Non-pigmented ciliary epithelial cell (primary cell): ENCODE measurements around the gene KAZALD1.

Experiments used
- DNase-seq: peaks from one replicate; pipeline ENCODE4 v3.0.0-alpha.2; 2010; ENCODE audit warnings: low read depth

KAZALD1 gene

DNA sequence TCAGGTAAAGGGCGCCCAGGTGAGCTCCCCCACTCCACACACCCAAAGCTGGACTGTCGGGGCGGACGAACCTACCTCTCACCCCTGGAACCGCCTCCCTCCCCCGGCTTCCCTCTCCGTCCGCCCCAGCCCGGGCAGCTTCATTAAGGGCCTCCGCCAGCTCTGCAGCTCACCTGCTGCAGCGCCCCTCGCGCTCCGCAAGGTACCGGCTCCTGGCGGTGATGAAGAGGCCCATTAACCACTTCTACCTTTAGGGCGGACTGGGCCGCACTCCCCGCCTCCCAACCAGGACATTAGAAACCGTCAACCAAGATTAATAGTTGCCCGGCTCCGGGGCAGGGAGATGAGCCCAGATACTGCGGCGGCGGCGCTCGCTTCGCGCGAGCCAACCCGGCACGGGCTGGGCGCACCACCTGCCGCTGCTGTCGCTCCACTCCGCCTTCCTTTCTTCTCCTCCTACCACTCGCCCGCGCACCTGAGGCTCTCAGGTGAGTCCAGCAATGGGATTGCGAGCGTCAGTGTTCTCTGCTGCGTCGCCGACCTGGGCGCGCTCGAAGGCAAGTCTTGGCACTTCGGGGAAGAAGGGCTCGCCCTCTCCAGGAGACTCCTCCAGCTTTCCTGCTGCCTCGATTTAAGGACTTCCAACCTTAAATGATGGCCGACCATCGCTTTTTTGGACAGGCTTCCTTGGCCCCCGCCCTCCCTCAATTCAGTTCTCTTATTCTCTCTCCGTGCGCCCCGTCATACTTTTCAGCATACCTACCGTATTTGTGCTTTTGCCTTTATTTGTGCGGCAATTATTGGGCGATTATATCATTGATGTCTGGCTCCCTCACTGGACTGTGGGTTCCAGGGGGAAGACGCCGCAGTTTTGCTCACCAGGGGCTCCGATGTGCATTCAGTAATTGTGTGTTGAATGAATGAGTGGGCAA lies 13.6 kb upstream of the KAZALD1 start:
- DNase-seq, result no peak

DNA sequence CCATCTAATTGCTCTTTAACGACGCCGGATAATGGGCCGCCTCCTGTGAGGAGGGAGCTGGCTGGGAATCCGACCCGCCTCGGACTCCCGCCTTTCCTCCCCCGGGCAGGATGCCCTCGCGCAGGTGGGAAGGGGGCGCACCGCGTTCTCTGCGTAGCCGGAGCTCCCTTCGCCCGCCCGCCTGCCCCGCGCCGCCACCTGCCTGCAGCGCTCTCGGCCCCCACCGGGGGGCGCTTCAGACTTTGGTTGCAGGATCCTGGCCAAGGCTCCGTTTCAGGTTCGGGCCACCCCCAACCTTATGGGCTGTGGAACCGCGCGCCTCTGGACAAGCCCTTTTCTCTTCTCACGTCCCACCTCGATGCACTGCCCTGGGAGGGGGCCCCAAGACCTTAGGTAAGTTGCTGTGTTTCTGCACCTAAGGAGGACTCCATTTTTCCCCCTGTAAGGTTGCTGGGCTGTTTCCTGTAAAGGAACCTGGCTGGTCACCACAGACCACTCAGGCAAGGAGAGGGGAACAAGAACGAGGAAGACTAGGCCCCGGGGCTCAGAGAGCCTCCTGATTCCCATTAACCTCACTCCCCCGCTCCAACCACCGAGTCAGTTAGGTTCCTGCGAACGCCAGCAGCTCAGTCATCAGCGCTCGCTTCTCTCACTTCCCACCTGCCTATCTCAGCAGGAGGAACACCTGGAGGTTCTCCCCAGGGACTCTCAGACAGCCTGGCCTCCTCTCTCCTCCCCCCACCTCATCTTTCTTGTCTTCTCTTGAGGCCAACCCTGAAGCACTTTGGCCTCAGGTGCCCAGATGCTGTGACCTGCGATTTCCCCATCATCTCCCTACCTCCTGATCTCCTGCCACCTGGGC lies 11.3 kb upstream of the KAZALD1 start:
- no peak for DNase-seq

DNA sequence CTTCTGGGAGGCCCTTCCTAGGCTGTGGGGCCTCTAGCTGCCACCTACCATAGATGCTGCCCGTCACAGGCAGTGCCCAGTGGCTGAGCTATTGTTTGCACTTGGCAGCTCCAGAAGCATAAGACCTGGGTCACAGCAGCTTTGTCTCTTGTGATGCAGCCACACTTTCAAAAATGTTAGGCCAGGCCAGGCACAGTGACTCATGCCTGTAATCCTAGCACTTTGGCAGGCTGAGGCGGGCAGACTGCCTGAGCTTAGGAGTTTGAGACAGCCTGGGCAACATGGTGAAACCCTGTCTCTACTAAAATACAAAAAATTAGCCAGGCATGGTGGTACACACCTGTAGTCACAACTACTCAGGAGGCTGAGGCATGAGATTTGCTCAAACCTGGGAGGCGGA lies 9.5 kb upstream of the KAZALD1 start:
- DNase-seq, result no peak

DNA sequence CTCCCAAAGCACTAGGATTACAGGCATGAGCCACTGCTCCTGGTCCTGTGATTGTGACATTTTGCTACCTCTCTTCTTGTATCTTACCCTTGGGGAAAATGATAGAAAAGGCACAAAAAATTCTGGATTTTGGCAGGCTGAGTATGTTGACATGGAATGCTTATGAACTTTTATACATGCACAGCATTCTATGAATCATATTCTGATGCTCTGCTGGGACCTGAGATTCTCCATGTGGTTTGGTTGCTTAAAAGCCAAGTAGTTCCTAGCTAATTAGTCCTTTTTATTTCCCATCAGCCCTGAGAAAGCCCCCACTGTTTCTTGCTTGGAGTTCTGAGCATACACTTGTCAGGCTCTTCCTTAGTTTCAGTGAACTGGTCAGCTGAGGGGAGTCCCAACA lies 8.3 kb upstream of the KAZALD1 start:
- no peak for DNase-seq

DNA sequence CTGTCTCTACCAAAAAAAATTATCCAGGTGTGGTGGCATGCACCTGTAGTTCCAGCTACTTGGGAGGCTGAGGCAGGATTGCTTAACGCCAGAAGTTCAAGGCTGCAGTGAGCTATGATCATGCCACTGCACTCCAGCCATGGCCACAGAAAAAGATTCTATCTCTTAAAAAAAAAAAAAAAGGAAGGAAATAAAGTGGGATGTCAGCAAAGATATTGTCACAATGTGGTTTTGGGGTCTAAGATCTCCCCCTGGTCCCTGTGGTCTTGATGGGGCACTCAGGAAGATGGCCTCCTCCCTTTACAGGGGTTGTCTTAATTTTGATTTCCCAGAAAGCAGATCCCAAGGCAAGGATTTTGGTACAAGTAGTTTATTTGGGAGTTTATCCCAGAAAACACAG lies 7.4 kb upstream of the KAZALD1 start:
- DNase-seq, result no peak

DNA sequence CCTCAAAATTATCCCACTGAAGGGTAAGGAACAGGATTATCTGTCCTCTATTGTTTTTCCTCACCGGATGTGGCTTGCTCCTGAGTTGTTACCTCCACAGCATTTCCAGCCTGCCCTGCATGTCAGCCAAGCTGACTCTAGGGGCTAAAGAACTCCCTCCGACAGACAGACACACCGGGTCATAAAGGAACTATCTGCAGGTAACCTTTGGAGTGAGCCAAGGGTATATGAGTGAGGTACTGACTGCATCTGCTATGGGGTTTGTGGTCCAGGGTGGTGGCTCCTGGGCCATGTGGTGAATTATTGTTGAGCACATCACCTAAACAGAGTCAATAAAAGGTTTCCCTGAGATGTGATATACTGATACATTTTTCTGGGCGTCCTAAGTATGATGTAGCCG lies 6.9 kb upstream of the KAZALD1 start:
- no peak for DNase-seq

DNA sequence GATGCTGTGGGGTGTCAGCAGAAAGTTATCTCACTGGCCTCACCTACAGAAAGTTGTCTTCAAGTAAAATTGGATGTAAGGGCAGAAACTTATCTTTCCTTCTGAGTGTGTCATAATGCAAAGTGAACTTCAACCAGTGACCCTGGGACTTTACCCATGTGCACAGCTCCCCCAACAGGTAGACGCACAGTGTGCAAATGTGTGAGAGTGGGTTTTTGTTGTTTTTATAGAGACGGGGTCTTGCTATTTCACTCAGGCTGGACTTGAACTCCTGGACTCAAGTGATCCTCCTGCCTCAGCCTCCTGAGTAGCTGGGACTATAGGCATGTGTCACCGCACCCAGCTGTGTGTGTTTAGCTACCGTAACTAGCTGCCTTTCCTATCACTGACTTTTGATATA lies 6.4 kb upstream of the KAZALD1 start:
- no peak for DNase-seq

DNA sequence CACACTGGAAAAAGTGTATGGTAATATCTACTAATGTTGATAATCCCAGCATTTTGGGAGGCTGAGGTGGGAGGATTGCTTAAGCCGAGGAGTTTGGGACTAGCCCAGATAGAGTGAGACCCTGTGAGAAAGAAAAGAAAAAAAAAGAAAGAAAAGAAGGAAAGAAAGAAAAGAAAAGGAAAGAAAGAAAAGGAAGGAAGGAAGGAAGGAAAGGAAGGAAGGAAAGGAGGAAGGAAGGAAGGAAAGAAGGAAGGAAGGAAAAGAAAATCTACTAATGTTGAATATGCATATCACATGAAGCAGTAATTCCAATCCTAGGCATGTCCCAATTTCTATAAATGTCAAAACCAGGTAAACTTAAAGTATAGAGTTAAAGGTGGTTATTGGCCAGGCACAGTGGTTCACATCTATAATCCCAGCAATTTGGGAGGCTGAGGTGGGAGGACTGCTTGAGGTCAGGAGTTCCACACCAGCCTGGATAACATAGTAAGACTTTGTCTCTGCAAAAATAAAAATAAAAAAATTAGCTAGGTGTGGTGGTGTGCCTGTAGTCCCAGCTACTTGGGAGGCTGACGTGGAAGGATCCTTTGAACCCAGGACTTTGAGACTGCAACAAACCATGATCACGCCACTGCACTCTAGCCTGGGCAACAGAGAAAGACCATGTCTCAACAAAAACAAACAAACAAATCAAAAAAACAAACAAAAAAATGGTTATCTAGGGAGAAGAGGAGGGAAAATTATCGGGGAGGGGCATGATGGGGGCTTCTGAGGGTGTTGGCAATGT lies 5.2 kb upstream of the KAZALD1 start:
- DNase-seq, result no peak

DNA sequence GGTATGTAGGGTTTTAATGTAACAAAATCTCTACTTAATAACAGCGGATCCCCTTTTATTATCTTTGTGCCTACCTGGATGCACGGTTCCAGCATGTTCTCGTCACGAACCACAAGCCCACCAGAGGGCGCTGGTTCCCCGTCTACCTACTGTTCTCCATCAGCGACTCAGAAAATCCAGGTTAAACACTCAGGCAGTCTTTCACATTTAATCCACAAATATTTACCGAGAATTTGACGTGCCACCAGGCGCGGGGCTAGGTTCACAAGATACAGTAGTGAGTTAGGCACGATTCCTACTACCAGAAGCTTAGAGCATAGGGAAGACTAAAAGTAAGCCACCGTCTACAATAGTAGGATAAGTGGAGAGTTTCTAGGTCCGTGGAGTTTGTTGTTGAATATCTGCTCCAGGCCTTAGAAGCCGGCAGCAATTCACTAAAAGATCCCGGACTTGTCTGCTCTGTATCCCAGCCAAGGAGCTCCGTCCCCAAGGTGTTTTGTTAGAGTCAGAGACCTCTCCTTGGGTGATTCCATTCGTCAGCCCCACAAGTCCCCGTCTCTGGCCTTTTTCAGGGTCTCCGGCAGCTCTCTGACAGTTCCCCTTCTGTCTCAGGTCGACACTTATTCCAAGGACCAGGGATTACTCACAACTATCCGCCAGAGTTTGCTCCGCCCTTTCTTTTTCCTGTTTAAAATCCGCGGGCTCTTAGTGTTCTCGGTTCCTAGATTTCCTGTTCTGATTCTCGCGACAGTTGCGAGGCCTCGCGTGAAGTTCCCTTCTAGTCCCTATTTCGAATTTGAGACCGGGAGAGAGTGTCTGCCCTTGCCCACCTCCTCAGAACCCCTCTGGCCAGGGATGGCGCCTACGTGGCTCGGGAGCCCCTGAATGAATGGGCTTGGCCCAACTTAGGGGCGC lies 1.5 kb upstream of the KAZALD1 start:
- DNase-seq, result peak; percentile 82

DNA sequence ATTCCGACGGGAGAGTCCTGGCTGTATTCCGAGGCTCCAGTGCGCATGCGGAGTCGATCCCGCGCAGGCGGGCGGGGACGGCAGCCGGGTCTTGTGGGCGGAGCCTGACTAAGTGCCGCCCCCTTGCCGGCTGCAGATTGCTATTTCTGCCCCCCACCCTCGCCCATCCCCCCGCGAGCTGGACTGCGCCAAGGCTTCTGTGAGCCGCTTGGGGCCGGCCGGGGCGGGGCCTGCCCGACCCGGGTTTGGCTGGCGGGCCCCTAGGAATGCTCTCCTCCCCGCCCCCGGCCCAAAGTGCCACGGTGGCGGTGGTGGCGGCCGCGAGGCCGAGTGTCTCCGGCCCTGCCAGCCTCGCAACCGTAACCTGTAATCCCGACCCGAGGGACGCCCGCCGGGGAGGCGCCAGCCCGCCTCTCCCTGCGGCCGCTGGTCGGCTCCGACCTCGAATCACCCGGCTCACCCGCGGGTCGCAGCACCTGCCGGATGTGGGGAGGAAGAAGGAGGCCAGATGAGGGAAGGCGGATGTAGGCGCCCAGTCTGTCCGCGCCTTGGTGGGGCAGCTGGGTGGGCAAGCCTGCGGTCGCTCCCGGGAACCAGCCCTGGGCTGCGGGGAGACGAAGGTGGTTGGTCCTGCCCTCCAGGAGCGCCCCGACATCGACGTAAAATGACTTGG lies 702 bp upstream of the KAZALD1 start:
- DNase-seq, result peak; percentile 45

DNA sequence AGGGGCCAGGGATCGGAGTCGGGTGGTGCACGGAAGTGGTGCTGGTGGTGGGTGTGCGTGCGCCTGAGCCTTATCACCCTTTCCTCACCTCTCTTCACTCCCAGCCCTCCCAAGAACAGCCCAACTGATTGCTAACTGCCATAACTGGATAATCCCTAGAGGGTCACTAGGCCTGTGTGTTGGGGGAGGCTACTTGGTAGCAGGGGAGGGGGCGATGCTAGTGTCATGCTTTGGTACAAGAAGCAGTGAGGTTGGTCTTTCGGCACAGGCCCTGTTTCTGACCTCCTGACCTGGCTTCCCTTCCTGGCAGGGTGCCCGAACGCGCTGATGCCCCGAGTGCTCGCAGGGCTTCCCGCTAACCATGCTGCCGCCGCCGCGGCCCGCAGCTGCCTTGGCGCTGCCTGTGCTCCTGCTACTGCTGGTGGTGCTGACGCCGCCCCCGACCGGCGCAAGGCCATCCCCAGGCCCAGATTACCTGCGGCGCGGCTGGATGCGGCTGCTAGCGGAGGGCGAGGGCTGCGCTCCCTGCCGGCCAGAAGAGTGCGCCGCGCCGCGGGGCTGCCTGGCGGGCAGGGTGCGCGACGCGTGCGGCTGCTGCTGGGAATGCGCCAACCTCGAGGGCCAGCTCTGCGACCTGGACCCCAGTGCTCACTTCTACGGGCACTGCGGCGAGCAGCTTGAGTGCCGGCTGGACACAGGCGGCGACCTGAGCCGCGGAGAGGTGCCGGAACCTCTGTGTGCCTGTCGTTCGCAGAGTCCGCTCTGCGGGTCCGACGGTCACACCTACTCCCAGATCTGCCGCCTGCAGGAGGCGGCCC lies 652 bp downstream of the KAZALD1 start:
- no peak for DNase-seq

DNA sequence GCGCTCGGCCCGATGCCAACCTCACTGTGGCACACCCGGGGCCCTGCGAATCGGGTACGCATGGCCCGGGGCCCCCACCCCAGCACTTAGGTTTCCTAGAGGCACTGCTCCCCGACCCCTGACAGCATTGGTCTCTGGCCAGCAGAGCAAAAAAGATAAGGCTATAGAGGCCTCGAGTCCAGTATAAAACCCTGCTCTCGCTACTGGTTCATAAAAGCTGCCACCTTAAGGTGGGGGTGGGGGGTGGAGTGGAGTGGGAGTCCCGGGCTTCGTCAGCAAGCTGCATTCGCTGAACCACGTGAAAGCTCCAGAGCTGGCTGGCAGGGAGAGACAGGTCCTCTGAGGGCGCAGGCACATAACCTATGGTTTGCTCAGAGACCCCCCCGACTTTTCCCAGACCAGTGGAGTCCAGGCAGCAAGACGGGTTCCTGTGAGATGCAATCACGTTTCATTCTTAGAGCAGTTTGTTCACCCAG lies 1.3 kb downstream of the KAZALD1 start:
- DNase-seq, result no peak

DNA sequence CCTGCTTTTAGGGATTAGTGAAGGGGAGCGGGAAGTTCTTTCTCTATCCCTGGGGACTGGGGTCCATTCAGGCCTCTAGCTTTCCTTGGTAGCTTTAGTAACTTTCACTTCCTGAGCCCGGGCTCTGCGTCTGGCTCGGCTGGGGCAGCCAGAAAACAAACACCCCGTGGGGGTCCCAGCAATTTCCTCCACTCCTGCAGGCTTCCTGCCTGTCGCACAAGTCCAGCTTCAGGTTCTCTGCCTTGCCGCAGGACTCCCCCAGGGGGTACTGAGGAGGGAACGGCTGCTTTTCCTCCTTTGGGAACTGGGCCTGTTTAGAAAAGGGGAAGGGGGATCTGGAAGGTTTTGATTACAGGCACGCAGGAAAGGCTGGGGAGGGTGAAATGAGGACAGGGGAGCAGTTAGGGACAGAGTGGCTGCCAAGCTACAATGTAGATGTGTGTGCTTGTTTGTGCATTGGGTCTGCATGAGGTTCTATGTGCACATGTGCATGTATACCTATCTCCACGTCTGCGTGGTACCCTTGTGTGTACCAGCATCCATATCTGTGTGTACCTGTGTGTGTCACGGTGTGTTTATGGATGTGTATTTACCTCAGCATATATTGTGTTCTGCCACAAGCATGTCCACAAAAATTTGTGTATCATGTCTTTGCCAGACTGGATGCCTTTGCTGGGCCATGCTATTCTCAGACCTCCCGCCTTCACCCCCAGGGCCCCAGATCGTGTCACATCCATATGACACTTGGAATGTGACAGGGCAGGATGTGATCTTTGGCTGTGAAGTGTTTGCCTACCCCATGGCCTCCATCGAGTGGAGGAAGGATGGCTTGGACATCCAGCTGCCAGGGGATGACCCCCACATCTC lies 2.0 kb downstream of the KAZALD1 start:
- DNase-seq, result no peak

DNA sequence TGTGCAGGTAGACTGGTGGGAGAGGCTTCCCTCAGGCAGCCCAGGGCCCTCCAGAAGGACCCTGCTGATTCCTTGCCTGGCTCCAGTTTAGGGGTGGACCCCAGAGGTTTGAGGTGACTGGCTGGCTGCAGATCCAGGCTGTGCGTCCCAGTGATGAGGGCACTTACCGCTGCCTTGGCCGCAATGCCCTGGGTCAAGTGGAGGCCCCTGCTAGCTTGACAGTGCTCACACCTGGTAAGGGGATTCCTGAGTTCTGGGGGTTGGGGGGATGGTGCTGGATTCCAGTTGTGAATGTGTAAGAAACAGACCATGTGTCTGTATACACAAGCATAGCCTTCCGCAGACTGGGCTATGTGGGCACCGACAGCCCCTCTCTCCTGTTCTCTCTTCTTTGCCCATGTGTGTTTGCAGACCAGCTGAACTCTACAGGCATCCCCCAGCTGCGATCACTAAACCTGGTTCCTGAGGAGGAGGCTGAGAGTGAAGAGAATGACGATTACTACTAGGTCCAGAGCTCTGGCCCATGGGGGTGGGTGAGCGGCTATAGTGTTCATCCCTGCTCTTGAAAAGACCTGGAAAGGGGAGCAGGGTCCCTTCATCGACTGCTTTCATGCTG lies 2.7 kb downstream of the KAZALD1 start:
- no peak for DNase-seq

DNA sequence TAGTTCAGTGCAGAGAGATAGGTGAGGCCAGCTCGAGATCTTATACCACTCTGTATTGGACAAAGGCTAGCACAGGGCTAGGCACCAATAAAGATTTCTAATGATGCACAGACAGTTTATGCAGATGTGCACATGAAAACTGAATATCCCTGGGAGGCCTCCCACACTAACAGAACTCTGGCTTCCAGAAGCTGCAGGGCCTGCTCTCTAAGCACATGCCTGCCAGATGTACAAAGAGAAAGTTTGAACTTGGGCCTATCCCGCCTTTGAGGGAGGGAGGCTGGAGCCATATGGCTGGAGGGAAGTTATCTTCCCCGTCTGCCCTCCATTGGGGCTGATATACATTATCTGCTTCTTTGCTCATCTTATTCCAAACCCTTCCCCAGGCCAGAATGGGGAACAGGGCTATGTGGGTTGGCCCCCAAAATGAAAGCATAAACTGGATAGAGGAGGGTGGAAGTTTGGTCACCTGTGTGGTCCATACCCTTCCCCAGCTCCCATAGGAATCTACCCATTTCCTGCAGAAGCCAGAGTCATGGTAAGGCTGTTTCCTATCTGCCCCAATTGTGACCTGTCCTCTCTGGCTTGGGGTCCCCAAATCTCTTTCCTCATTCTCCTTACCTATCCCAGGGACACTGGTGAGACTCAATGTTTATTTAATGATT lies 3.8 kb downstream of the KAZALD1 start:
- DNase-seq, result no peak

DNA sequence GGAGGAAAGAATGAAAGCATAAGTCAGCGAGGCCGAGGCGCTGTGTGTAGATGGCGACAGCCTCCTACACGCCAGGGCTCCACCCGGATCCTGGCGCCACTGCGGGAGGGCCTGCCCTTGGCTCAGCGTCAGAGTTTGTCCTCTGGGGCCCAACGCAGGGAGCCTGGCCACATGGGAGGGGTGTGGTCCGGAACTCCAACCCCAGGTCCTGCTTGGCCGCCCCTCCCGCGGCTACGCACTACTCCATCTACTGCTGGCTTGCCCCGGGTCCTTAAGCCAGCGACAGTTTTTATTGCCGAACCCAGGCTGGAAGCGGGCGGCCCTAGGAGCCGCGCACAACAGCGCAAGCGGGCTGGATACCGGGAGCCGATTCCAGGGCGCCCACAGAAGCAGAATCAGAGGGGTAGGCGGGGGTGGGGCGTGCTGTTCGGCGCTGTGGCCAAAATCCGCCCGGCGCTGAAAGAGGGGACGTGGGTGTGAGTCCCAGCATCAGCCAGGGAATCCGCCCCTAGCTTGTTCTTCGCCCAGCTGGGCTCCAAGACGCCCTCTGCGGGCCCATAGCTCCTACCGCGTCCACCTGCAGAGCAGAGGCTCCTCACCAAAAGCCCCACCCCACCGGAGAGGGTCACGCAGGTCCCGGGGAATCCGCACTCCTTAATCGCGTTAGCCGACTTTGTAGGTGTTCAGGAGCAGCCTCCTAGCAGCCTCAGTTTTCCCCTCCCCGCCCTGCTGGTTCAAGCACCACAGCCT lies 4.5 kb downstream of the KAZALD1 start:
- DNase-seq, result no peak

DNA sequence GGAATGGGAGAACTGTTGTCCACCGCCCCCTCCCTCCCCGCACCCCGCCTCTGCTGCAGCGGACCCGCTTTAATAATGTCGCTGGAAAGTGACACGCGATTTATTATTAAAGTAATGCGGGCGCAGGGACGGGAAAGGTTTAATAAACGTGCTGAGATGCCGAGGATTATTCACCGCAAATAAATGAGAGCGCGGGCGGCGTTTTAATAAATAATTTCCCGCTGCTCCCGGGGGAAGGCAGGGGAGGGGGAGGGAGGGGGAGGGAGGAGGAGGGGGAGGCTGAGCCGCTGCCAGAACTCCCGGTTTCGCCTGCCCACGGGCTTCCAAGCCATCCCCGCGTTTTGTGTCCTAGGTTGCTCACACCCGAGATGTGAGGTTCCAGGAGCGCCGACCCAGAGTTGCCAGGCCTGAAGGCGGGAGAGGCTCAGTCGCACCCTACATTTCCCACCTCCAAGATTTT lies 5.1 kb downstream of the KAZALD1 start:
- DNase-seq, result no peak
